PC-3 (cell line): ENCODE measurements around the gene IGDCC3. TPM values are rescaled to one million over a fixed set of nuclear protein-coding genes. Genes with fewer than 3 reads are reported as not detected.
A peak's percentile ranks its signal among the peaks of the same experiment; 100 is the strongest.

Source experiments
- ATAC-seq: fragments of 200-7000 bp; cut with Tn5 transposase; 2 replicates; pipeline ENCODE4 v1.9.1; 2020; ENCODE audit warnings: mild to moderate bottlenecking, moderate library complexity
- BruUV-seq: library from RNA; stranded (reverse); fragments of 400-500 nt; replicated peaks from 2 replicates; lab custom pipeline; 2021; lab: Mats Ljungman, UMichigan
- CTCF ChIA-PET: fragments of 300-600 bp; sonication (Branson Sonifier 250); formaldehyde crosslinking; loops from one replicate; lab custom pipeline; 2022; ENCODE audit warnings: antibody characterized with exemption; lab: Charles Lee
- POLR2A ChIA-PET: fragments of 300-600 bp; sonication (Branson Sonifier 250); formaldehyde crosslinking; loops from one replicate; lab custom pipeline; 2022; ENCODE audit warnings: antibody characterized with exemption; ENCODE audit not compliant: unreplicated experiment; lab: Charles Lee
- DNase-seq: peaks from one replicate; pipeline ENCODE4 v3.0.0-alpha.2; 2015
- H2AFZ ChIP-seq: fragments of 300-600 bp; sonication (generic); 2 replicates; pipeline ENCODE4 v1.6.0; 2016; ENCODE audit warnings: antibody characterized with exemption, low read length
- H3F3A ChIP-seq: fragments of 300-600 bp; sonication (generic); one replicate; pipeline ENCODE4 v1.6.0; 2017; ENCODE audit warnings: antibody characterized with exemption, low read length, control low read depth, mild to moderate bottlenecking; ENCODE audit not compliant: unreplicated experiment
- H3K27ac ChIP-seq: fragments of 300-600 bp; sonication (generic); 2 replicates; pipeline ENCODE4 v1.5.1; 2016; ENCODE audit warnings: mild to moderate bottlenecking, low read length
- H3K27me3 ChIP-seq: fragments of 300-600 bp; sonication (generic); 2 replicates; pipeline ENCODE4 v1.6.1; 2016; ENCODE audit warnings: low read length, mixed read lengths
- H3K36me3 ChIP-seq: fragments of 300-600 bp; sonication (generic); 2 replicates; pipeline ENCODE4 v1.6.1; 2016; ENCODE audit warnings: low read depth, mixed run types, low read length, mixed read lengths
- H3K4me1 ChIP-seq: fragments of 300-600 bp; sonication (generic); 2 replicates; pipeline ENCODE4 v1.5.1; 2016; ENCODE audit warnings: low read length; ENCODE audit not compliant: insufficient read depth
- H3K4me2 ChIP-seq: fragments of 300-600 bp; sonication (generic); 2 replicates; pipeline ENCODE4 v1.6.0; 2016; ENCODE audit warnings: low read length
- H3K4me3 ChIP-seq: fragments of 300-600 bp; sonication (generic); 2 replicates; pipeline ENCODE4 v1.5.1; 2016; ENCODE audit warnings: mild to moderate bottlenecking, low read length, mixed read lengths
- H3K79me2 ChIP-seq: fragments of 300-600 bp; sonication (generic); 2 replicates; pipeline ENCODE4 v1.6.1; 2017; ENCODE audit warnings: low read length, mixed read lengths
- H3K9ac ChIP-seq: fragments of 300-600 bp; sonication (generic); 2 replicates; pipeline ENCODE4 v1.6.0; 2016; ENCODE audit warnings: mild to moderate bottlenecking, low read length
- H3K9me2 ChIP-seq: fragments of 300-600 bp; sonication (generic); replicated peaks from 2 replicates; pipeline ENCODE4 v1.6.1; 2016; ENCODE audit warnings: mixed run types, low read length, mixed read lengths
- H3K9me3 ChIP-seq: fragments of 300-600 bp; sonication (generic); 2 replicates; pipeline ENCODE4 v1.6.1; 2016; ENCODE audit warnings: low read length, mixed read lengths
- H4K20me1 ChIP-seq: fragments of 300-600 bp; sonication (generic); 2 replicates; pipeline ENCODE4 v1.6.1; 2016; ENCODE audit warnings: low read length, mixed read lengths
- EZH2 ChIP-seq: fragments of 300-600 bp; sonication (generic); IDR thresholded peaks from one replicate; pipeline ENCODE4 v1.6.1; 2017; ENCODE audit warnings: antibody characterized with exemption, mild to moderate bottlenecking, low read length; ENCODE audit not compliant: unreplicated experiment
- EZH2phosphoT487 ChIP-seq: fragments of 300-600 bp; sonication (generic); IDR thresholded peaks from 2 replicates; pipeline ENCODE4 v1.6.1; 2018; ENCODE audit warnings: mild to moderate bottlenecking, antibody characterized with exemption, low read length, borderline replicate concordance
- intact Hi-C: fragments of 100-400 bp; cut with micrococcal nuclease; formaldehyde crosslinking; loops from 2 replicates; pipeline ENCODE4 v1.9.0; 2023
- total RNA-seq: library from RNA; depleted of rRNA; stranded (reverse); fragments of >200 nt; gene quantifications from 2 replicates; pipeline ENCODE4 v1.2.3, GENCODE V29; 2014
- TF ChIP-seq, protein P1 (sequence below): fragments of 300-600 bp; sonication (generic); conservative IDR thresholded peaks from 2 replicates; pipeline ENCODE4 v1.5.1; 2017; ENCODE audit warnings: antibody characterized with exemption, low read depth, mild to moderate bottlenecking, low read length

Gene IGDCC3
- total RNA-seq, 1 experiment from 2014 or later, result not detected

DNA sequence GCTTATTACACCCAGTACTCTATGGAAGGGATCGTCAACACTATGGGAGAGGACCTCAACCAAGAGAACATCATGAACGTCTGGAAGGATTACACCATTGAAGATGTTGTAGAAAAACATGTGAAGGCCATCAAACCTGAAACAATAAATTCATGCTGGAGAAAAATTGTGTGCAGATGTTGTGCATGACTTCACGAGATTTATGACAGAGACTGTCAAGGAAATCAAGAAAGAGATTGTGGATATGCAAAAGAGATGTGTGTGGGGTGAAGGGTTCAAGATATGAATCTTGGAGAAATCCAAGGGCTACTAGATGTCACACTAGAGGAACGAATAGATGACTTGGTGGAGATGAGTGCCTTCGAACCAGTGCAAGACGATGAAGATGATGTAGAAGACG lies 87.6 kb downstream of the IGDCC3 start:
- Histone ChIP-seq H3K9me2 (no peaks in the 10 kb centered on the region), H3K36me3 (no peaks in the 10 kb centered on the region), H3K9me3 (no peaks in the 10 kb centered on the region), H3K27ac (no peak overlapping the region), H3K4me2 (no peak overlapping the region), H3K4me3 (no peak overlapping the region), H4K20me1 (no peaks in the 10 kb centered on the region), H3K27me3 (no peaks in the 10 kb centered on the region), H2AFZ (no peak overlapping the region), H3K4me1 (peaks cover 10% of the 10 kb centered on the region; the same call in 1 of the 2 replicates), H3K79me2 (no peaks in the 10 kb centered on the region), H3K9ac (no peak overlapping the region), H3F3A (no peaks in the 10 kb centered on the region)
- POLR2A ChIA-PET, result no interaction called here
- CTCF ChIA-PET, result no interaction called here
- intact Hi-C loops, result no loop called here
- DNase-seq (no peak), ATAC-seq (no peak)
- TF ChIP-seq, protein P1, sequence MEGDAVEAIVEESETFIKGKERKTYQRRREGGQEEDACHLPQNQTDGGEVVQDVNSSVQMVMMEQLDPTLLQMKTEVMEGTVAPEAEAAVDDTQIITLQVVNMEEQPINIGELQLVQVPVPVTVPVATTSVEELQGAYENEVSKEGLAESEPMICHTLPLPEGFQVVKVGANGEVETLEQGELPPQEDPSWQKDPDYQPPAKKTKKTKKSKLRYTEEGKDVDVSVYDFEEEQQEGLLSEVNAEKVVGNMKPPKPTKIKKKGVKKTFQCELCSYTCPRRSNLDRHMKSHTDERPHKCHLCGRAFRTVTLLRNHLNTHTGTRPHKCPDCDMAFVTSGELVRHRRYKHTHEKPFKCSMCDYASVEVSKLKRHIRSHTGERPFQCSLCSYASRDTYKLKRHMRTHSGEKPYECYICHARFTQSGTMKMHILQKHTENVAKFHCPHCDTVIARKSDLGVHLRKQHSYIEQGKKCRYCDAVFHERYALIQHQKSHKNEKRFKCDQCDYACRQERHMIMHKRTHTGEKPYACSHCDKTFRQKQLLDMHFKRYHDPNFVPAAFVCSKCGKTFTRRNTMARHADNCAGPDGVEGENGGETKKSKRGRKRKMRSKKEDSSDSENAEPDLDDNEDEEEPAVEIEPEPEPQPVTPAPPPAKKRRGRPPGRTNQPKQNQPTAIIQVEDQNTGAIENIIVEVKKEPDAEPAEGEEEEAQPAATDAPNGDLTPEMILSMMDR, result no peak
- no TSS peak for BruUV-seq

DNA sequence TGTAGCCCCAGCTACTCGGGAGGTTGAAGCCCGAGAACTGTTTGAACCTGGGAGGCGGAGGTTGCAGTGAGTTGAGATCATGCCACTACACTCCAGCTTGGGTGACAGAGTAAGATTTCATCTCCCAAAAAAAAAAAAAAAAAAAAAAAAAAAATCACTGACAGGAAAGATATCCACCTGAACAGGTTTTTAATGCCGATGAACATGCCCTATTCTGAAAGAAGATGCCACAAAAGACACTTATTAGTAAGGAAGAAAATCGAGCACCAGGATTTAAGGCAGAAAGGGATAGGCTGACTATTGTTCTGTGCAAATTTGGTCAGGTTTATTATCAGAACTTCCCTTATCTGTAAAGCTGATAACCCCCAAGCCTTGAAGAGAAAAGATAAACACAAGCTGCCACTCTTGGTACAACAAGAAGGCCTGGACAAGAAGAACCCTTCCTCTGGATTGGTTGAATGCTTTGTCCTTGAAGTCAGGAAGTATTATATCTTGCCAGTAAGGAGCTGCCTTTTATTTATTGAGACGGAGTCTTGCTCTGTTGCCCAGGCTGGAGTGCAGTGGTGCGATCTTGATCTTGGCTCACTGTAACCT lies 88.4 kb downstream of the IGDCC3 start:
- no TSS peak for BruUV-seq
- ChIA-PET CTCF (no interaction called here), POLR2A (no interaction called here)

DNA sequence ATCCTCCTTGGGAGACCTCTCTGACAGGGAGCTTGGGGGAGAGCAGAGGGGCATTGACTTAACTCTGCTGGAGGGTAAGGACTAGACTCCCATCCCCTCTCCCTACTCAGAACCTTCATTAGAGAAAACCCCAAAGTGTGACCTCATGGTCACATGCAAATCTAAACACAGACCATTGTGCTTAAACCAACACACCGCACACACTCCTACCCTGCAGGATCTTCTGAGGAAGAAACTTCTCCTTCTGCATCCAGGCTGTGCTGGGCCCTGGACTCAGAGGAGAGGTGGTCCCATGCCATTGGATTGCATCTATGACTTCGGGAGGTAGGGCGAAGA lies 90.3 kb downstream of the IGDCC3 start:
- H3K4me2 ChIP-seq, result peak overlapping the region; percentile 99
- peaks cover 10% of the 10 kb centered on the region; the same call in 1 of the 2 replicates for H3K4me1 ChIP-seq
- H3K9me3 ChIP-seq, result no peaks in the 10 kb centered on the region
- intact Hi-C loops, result no loop called here
- CTCF ChIA-PET, result interaction anchor here (0.7 to 1.7 kb wide), 2 partner anchors 10 to 292 kb away, joined by 3 to 5 read pairs; no protein-coding TSS in a partner anchor
- DNase-seq (no peak), ATAC-seq (no peak)
- POLR2A ChIA-PET, result interaction anchor here (1.1 kb wide), 1 partner anchor 17 kb away, joined by 5 read pairs; the partner anchor contains the start of gene RNU5B-1
- H3K27ac ChIP-seq, result no peak overlapping the region
- H3K9ac ChIP-seq, result no peak overlapping the region
- H3K27me3 ChIP-seq, result no peaks in the 10 kb centered on the region
- TF ChIP-seq, protein P1, result no peak
- TF ChIP-seq EZH2, result no peak
- TF ChIP-seq EZH2phosphoT487, result no peak
- BruUV-seq, result no TSS peak
- no peaks in the 10 kb centered on the region for H3F3A ChIP-seq
- H3K9me2 ChIP-seq, result no peaks in the 10 kb centered on the region
- 0 out of 2 replicates have a peak overlapping the region, but pooled peaks have one; percentile 86 for H3K4me3 ChIP-seq
- no peaks in the 10 kb centered on the region for H3K36me3 ChIP-seq
- peak overlapping the region; percentile 90 for H2AFZ ChIP-seq
- no peaks in the 10 kb centered on the region for H3K79me2 ChIP-seq
- no peaks in the 10 kb centered on the region for H4K20me1 ChIP-seq

More for the DNA sequence above, 88.4 kb downstream of the IGDCC3 start:
- intact Hi-C loops, result no loop called here
- no peaks in the 10 kb centered on the region for H3K9me2 ChIP-seq
- no peak overlapping the region for H3K9ac ChIP-seq
- ATAC-seq (no peak), DNase-seq (no peak)
- H3K27ac ChIP-seq, result no peak overlapping the region
- no peaks in the 10 kb centered on the region for H3K9me3 ChIP-seq
- no peaks in the 10 kb centered on the region for H3K27me3 ChIP-seq
- H3K4me3 ChIP-seq, result no peak overlapping the region
- peaks cover 10% of the 10 kb centered on the region; the same call in 1 of the 2 replicates for H3K4me1 ChIP-seq
- TF ChIP-seq EZH2 (no peak), EZH2phosphoT487 (no peak)
- no peaks in the 10 kb centered on the region for H3F3A ChIP-seq
- H3K36me3 ChIP-seq, result no peaks in the 10 kb centered on the region
- H3K79me2 ChIP-seq, result no peaks in the 10 kb centered on the region
- H3K4me2 ChIP-seq, result no peak overlapping the region
- H2AFZ ChIP-seq, result no peak overlapping the region
- no peaks in the 10 kb centered on the region for H4K20me1 ChIP-seq
